Stimulated activated CD8-positive, alpha-beta memory T cell treated with anti-CD3 and anti-CD28 coated beads, Interleukin-2, amount 100 ng/mL, for 48 hours (primary cell): Measurements from ENCODE around the gene TLR9.

Source experiments
- DNase-seq, 2 donors: peaks; one replicate each; pipeline ENCODE4 v3.0.0-alpha.2; 2020; ENCODE audit warnings: low read depth in 2 of 2

The TLR9 gene

DNA sequence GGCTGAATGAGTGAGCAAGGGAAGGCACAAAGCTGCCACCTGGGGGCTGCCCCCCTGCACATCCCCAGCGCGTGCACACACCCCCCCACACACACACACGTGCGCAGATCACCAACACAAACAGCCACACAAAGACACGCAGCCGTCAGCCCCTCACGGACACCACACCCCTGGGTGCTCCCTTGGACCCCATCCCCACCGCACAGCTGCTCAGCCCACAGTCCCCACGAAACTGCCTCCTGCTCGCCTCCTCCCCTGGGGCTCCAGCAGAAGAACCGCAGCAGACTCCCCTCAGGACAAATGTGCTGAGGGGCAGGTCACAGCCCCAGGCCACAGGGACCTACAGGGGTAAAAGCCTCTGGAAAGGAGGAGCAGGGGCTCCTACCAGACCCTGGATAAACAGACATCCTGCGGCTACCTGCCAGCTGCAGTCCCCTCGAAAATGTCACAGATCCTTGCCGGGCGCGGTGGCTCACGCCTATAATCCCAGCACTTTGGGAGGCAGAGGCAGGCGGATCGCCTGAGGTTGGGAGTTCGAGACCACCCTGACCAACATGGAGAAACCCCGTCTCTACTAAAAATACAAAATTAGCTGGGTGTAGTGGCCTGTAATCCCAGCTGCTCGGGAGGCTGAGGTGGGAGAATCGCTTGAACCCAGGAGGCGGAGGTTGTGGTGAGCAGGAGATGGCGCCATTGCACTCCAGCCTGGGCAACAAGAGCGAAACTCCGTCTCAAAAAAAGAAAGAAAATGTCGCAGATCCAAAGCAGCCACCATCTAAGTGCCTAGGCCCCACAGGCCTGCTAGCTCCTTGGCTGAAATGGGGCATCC lies 7.0 kb upstream of the TLR9 start:
- DNase-seq = no peak

DNA sequence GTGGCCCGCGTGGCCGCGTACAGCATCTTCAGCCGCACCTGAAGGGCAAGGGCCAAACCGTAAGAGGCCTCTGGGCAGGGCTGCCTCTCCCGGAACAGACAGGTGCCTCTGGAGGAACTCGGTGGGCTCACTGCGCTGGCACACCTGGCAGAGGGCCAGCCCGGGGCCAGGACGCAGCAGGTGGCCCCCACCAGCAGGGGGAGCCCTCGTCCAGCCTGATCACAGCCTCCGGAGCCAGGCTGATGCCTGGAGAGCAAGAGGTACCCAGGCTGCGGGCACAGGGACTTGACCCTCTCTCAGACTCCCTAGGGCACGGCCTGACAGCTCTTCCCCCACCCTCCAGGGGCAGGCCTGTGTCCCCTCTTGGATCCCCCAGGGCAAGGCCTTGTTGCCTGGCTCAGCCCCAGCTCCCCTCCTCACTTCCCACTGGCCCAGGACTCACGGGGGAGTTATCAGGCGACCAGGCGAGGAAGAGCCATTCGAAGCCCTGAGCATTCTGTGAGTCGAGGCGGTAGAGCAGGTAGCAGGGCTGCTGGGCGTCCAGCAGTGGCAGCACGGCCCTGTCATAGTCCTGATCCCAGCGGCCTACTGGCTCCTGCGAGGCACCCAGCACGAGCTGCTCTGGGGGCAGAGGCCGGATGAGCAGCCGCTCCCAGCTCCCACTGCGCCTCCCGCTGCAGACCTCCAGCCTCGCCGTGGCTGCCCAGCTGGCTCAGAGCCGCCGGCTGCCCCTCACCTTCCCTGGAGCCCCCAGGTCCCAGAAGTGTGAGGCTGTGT lies 6.2 kb upstream of the TLR9 start:
- peak; percentile 87 to 89 for DNase-seq

DNA sequence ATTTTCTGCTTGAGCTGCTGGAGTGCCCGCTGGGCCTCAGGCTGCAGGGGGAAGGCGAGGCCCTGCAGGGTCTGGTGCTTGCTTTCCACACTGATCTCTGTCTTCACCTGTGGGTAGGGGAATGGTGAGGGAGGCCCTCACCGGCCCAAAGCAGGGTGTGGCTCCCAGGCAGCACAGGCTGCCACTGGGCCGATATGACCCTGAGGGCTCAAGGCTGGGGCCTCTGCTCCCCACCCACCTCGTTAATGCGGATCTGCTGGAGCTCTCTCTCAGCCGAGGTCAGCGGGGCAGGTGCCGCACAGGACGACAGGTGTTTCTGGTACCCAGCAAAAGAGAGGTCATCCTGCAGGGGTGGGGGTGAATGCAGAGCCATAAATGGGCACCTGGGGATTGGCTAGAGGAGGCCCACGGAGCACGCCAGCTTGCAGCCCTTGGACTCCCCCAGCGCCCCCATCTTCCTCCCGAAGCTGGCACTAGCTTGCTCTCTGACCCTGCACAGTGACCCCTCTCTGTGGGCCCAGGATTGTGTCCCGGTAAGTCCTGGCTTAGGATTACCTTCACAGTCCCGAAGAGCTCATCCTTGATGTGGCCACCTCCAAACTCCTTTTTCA lies 5.5 kb upstream of the TLR9 start:
- DNase-seq = no peak

GRCh38 chr3:52230461-52230860 lies 5.0 kb upstream of the TLR9 start:
- DNase-seq = no peak

GRCh38 chr3:52229656-52230055 lies 4.2 kb upstream of the TLR9 start:
- DNase-seq = no peak

- DNase-seq = no peak
These were observed 3.4 kb upstream of the TLR9 start for GRCh38 chr3:52228751-52229291.

DNA sequence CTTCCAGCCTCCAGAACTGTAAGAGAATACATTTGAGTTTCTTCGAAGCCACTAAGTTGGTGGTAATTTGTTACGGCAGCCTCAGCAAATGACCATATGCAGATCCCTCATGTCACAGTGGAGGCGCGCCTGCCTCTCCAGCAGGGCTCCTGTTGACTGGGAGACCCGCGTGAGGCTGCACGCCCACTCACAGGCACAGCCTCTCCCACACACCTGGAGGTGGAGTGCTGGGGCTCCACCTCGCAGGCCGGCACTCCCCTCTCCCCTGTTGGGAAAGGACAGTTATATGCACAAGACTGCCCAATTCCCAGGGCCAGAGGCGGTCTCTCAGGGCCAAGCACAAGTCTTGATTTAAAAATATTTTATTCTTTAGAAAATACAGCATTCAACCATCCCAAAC lies 2.8 kb upstream of the TLR9 start:
- no peak for DNase-seq

- DNase-seq = no peak
These were observed 2.3 kb upstream of the TLR9 start for GRCh38 chr3:52227766-52228165.

- DNase-seq = no peak
These were observed 1.7 kb upstream of the TLR9 start for GRCh38 chr3:52227117-52227516.

- DNase-seq = no peak
These were observed 878 bp upstream of the TLR9 start for GRCh38 chr3:52226229-52226817.

DNA sequence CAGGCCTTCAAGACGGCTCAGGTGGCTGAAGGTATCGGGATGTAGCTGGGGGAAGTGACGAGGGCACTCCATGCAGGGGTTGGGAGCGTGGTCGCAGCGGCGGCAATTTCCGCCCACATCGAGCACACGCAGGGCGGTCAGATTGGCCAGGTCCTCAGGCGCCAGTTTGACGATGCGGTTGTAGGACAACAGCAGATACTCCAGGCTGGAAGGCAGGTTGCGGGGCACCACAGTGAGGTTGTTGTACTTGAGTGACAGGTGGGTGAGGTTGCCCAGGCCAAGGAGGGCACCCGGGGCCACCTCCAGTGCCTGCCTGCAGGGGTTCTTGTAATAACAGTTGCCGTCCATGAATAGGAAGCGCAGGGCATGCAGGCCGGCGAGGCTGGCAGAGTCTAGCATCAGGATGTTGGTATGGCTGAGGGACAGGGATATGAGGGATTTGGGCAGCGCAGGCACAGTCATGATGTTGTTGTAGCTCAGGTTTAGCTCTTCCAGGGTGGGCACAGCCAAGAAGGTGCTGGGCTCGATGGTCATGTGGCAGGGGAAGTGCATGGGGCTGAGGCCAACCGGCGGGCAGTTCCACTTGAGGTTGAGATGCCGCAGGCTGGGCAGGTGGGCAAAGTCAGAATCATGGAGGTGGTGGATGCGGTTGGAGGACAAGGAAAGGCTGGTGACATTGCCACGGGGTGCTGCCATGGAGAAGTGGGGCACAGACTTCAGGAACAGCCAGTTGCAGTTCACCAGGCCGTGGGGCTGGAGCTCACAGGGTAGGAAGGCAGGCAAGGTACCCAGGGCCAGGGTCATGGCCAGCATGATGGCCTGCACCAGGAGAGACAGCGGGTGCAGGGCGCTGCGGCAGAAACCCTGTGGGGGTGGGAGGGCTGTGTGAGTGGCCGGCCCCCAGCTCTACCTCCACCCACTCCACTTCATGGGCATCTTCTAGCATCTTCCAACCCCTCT lies 1.7 kb downstream of the TLR9 start:
- DNase-seq = no peak

DNA sequence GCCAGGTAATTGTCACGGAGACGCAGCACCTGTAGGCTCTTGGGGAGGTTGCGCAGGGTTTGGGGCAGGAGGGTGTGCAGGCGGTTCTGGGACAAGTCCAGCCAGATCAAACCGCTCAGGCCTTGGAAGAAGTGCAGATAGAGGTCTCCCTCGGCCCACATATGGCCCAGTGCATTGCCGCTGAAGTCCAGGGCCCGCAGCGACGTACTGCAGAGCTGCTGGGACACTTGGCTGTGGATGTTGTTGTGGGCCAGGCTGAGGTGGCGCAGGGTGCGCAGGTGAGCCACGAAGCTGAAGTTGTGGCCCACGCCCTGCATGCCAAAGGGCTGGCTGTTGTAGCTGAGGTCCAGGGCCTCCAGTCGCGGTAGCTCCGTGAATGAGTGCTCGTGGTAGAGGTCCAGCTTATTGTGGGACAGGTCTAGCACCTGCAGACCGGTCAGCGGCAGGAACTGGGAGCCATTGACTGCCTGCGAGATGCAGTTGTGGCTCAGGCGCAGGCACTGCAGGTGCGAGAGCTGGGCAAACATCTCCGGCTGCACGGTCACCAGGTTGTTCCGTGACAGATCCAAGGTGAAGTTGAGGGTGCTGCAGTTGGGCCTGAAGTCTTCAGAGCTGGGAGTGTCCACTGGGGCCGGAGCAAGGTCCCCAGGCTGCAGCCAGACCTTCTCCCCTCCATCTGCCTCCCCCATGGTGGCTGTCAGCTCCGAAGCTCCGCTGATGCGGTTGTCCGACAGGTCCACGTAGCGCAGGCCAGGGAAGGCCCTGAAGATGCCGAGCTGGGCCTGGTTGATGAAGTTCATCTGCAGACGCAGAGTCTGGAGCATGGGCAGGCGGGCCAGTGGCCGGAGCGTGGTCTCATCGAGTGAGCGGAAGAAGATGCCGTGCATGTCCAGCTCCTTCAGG lies 2.9 kb downstream of the TLR9 start:
- no peak for DNase-seq

- no peak for DNase-seq
These were observed 3.7 kb downstream of the TLR9 start for GRCh38 chr3:52221563-52222318.

DNA sequence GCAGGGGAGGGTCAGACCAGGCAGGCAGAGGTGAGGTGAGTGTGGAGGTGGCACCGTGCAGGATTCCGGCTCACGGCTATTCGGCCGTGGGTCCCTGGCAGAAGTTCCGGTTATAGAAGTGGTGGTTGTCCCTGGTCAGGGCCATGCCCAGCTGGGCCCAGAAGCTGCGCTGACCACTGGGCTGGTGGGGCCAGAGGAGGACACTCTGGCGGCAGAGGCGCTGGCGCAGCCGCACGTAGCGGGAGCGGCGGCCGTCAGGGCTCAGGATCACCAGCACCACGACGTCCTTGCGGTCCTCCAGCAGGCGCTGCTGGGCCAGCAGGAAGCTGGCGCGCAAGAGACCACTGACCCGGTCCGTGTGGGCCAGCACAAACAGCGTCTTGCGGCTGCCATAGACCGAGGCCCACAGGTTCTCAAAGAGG lies 4.3 kb downstream of the TLR9 start:
- no peak for DNase-seq

- peak; percentile 80 to 89 for DNase-seq
These were observed 4.9 kb downstream of the TLR9 start for GRCh38 chr3:52220380-52221026.

DNA sequence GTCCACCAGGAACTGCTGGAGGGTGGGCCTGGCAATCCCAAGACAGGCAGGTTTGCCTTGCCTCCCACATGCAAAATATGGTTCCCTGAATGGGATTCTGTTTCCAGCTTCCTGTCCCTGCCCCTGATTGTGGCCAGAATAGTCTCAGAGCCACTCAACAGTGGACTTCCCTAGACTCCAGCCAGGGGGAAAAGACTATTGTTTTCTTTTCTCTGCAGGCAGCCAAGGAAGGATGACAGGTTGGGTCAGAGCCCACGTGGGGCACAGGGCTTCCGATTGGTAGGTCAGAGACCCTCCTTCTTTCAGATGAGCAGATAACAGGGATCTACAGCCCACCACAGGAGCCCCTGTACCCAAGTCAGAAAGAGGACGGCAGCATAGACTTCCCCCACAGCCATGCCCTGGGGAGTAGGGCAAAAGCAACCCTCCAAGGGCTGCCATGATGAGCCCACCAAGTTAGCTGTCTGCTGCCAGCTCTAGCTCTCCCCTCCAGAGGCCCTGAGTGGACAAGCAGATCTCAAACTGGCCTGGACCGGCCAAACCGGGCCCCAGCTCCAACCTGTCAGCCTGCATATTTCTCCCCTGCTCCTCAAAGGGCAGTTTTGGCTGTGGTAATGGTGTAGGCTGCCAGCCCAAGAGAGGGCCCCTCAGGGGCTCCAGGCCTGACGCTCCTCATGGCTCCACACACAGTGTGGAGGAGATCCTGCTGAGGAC lies 6.4 kb downstream of the TLR9 start:
- DNase-seq = no peak

- no peak for DNase-seq
These were observed 7.0 kb downstream of the TLR9 start for GRCh38 chr3:52218454-52218853.

DNA sequence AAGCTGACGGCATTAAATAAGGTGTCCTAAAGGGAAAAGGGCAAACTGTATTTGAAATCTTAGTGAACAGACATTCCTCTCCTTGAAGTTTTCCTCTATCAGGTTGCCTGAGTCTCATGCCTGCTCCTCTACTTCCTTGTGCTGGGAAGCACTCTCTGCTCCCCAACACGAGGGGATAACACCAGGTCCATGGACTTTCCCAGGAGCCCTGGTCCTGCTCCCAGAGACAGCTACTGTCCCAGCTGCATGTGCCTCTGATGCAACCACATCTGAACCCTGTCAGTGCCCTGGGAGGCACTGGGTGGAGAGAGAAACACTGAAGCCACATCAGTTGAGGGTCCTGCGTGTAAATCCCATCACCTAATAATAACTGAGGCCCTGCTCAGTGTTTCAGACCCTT lies 7.4 kb downstream of the TLR9 start:
- no peak for DNase-seq
